Sigmoid colon (tissue), 7 donors: ENCODE data around the gene LITAF. TPM values are rescaled to one million over a fixed set of nuclear protein-coding genes. Genes with fewer than 3 reads are reported as not detected.
A peak's percentile ranks its signal among the peaks of the same experiment; 100 is the strongest.

Source experiments
- DNase-seq: peaks from one replicate; pipeline ENCODE4 v3.0.0-alpha.2; 2019
- H3K27ac ChIP-seq, 4 donors: fragments of 200-600 bp; sonication (generic); one replicate each; pipeline ENCODE4 v1.5.1; 2016 to 2019; ENCODE audit warnings: mild to moderate bottlenecking in 1 of 4
- H3K27me3 ChIP-seq, 3 donors: fragments of 200-600 bp; sonication (generic); one replicate each; pipeline ENCODE4 v1.5.1; 2019; ENCODE audit warnings: mild to moderate bottlenecking in 1 of 3
- H3K36me3 ChIP-seq, 4 donors: fragments of 200-600 bp; sonication (generic); one replicate each; pipeline ENCODE4 v1.5.1; 2016 to 2019
- H3K4me1 ChIP-seq, 4 donors: fragments of 200-600 bp; sonication (generic); one replicate each; pipeline ENCODE4 v1.5.1; 2017 to 2019
- H3K4me3 ChIP-seq, 4 donors: fragments of 200-600 bp; sonication (generic); one replicate each; pipeline ENCODE4 v1.5.1; 2017 to 2019; ENCODE audit warnings: mild to moderate bottlenecking in 2 of 4, moderate library complexity in 1 of 4
- H3K9me3 ChIP-seq, 4 donors: fragments of 200-600 bp in 3 of 4; sonication (generic) in 3 of 4; one replicate each; pipeline versions ENCODE4 v1.5.1 to v1.6.1; 2013 to 2019
- EP300 ChIP-seq, 4 donors: sonication (generic); formaldehyde crosslinking; IDR thresholded peaks; one replicate each; pipeline ENCODE4 v1.6.1; 2017; ENCODE audit warnings: antibody characterized with exemption in 4 of 4
- POLR2A ChIP-seq, 2 donors: fragments of 450-650 bp; IDR thresholded peaks; one replicate each; pipeline ENCODE4 v1.6.1; 2016; ENCODE audit warnings: antibody characterized with exemption in 2 of 2, mild to moderate bottlenecking in 2 of 2, moderate library complexity in 2 of 2
- POLR2AphosphoS5 ChIP-seq, 4 donors: sonication (generic); formaldehyde crosslinking; IDR thresholded peaks; one replicate each; pipeline ENCODE4 v1.6.1; 2017; ENCODE audit warnings: antibody characterized with exemption in 4 of 4
- WGBS, 2 donors: extraction: QIAGEN DNeasy Blood & Tissue Kit; methylation state at CpG; one replicate each; pipeline ENCODE4 v1.1.7; 2013; 5-methylcytosine and 5-hydroxymethylcytosine counted together
- intact Hi-C: fragments of 100-400 bp; cut with DNase I; formaldehyde crosslinking; loops from one replicate; pipeline ENCODE4 v1.15.1; 2023
- polyA plus RNA-seq, 3 donors: library from polyadenylated mRNA; stranded (reverse); fragments of 200-250 nt; gene quantifications; one replicate each; pipeline ENCODE4 v1.2.3, GENCODE V29; 2013
- total RNA-seq, 4 donors: library from RNA; depleted of rRNA; stranded (reverse); fragments of >200 nt; gene quantifications; one replicate each; pipeline ENCODE4 v1.1.0, GENCODE V29; 2016
- TF ChIP-seq, protein P1 (sequence below), 4 experiments: fragments of 450-650 bp in 3 of 4; fragments of 200-600 bp in 1 of 4; IDR thresholded peaks; one replicate each; pipeline ENCODE4 v1.5.1; 2016 to 2019; ENCODE audit warnings: antibody characterized with exemption in 4 of 4, mild to moderate bottlenecking in 3 of 4, moderate library complexity in 2 of 4
- donor health status: healthy with polysubstance abuse.
- donor health status: Bipolar disorder and iron deficiency.
- donor health status: healthy.

Gene LITAF
- total and polyA plus RNA-seq, 7 donors: 20.6 to 307 (median 55.1) TPM

- H3K9me3 ChIP-seq: no peaks in the 10 kb centered on the region
- WGBS, 2 donors: 79 to 80% methylated on average over 7 of the region's 7 CpGs
- TF ChIP-seq POLR2A (IDR thresholded peaks at IDR 0.05) (no peak), EP300 (IDR thresholded peaks at IDR 0.05) (no peak), POLR2AphosphoS5 (IDR thresholded peaks at IDR 0.05) (no peak)
- TF ChIP-seq, protein P1, sequence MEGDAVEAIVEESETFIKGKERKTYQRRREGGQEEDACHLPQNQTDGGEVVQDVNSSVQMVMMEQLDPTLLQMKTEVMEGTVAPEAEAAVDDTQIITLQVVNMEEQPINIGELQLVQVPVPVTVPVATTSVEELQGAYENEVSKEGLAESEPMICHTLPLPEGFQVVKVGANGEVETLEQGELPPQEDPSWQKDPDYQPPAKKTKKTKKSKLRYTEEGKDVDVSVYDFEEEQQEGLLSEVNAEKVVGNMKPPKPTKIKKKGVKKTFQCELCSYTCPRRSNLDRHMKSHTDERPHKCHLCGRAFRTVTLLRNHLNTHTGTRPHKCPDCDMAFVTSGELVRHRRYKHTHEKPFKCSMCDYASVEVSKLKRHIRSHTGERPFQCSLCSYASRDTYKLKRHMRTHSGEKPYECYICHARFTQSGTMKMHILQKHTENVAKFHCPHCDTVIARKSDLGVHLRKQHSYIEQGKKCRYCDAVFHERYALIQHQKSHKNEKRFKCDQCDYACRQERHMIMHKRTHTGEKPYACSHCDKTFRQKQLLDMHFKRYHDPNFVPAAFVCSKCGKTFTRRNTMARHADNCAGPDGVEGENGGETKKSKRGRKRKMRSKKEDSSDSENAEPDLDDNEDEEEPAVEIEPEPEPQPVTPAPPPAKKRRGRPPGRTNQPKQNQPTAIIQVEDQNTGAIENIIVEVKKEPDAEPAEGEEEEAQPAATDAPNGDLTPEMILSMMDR (IDR thresholded peaks at IDR 0.05): no peak
- intact Hi-C loops: no loop called here
- no peaks in the 10 kb centered on the region for H3K36me3 ChIP-seq
- DNase-seq: no peak
- H3K4me3 ChIP-seq: no peak overlapping the region
- H3K4me1 ChIP-seq: peaks cover 0 to 19% (median 12%) of the 10 kb centered on the region in 4 donors
- H3K27me3 ChIP-seq: no peaks in the 10 kb centered on the region
- H3K27ac ChIP-seq: no peak overlapping the region
Observed at GRCh38 chr16:11588321-11589197, 1.8 kb upstream of the LITAF start.

GRCh38 chr16:11587643-11588247, 1.0 kb upstream of the LITAF start:
- intact Hi-C loops: no loop called here
- Histone ChIP-seq H3K27ac (peak overlapping the region; percentile 82 to 94 (median 86)), H3K36me3 (no peaks in the 10 kb centered on the region), H3K9me3 (no peaks in the 10 kb centered on the region), H3K4me3 (peak overlapping the region; percentile 41 to 96 (median 82)), H3K27me3 (no peaks in the 10 kb centered on the region), H3K4me1 (peaks cover 0 to 20% (median 16%) of the 10 kb centered on the region in 4 donors)
- TF ChIP-seq, protein P1 (IDR thresholded peaks at IDR 0.05): no peak
- no peak for TF ChIP-seq EP300 (IDR thresholded peaks at IDR 0.05)
- no peak for TF ChIP-seq POLR2A (IDR thresholded peaks at IDR 0.05)
- no peak for TF ChIP-seq POLR2AphosphoS5 (IDR thresholded peaks at IDR 0.05)
- no peak for DNase-seq
- 70 to 86% methylated on average over 14 of the region's 14 CpGs for WGBS, 2 donors

DNA sequence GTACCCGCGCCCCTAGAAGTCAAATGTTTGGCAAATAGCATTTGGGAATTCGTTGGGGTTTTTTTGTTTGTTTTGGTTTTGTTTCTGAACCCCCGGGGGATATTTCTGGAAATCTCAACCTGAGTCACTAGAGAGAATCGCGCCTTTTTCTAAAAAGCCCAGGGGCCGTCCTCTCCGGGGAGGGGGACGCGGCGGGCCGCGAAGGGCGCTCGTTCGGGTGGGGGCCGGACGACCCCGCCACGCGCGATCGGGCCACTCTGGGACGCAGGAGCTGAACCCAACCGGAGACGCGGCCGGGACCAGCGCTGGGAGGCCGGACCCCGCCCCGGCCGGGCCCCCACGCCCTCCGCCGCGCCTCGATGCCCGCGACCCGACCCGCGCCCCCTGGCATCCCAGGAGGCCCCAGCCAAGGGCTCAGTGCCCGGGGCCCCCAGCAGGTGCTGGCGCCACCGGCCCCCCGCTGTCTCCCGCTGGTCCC, 302 bp downstream of the LITAF start:
- no peaks in the 10 kb centered on the region for H3K9me3 ChIP-seq
- intact Hi-C loops: no loop called here
- no peaks in the 10 kb centered on the region for H3K27me3 ChIP-seq
- WGBS, 2 donors: 1% methylated on average over 48 of the region's 48 CpGs
- H3K36me3 ChIP-seq: no peaks in the 10 kb centered on the region
- peak overlapping the region; percentile 41 to 96 (median 82) for H3K4me3 ChIP-seq
- TF ChIP-seq EP300 (IDR thresholded peaks at IDR 0.05): no peak
- H3K27ac ChIP-seq: peak overlapping the region; percentile 82 to 94 (median 86)
- H3K4me1 ChIP-seq: peaks cover 0 to 25% (median 16%) of the 10 kb centered on the region in 4 donors
- no peak for DNase-seq

- Histone ChIP-seq H3K27me3 (no peaks in the 10 kb centered on the region), H3K9me3 (no peaks in the 10 kb centered on the region), H3K4me3 (peak overlapping the region; percentile 41 to 96 (median 82)), H3K36me3 (no peaks in the 10 kb centered on the region), H3K27ac (peak overlapping the region; percentile 82 to 94 (median 86)), H3K4me1 (peaks cover 0 to 25% (median 16%) of the 10 kb centered on the region in 4 donors)
- TF ChIP-seq POLR2AphosphoS5 (IDR thresholded peaks at IDR 0.05) (peak in 3 of 4 donors; percentile 4 to 32 (median 17)), POLR2A (IDR thresholded peaks at IDR 0.05) (no peak), EP300 (IDR thresholded peaks at IDR 0.05) (peak in 1 of 4 donors; percentile 10)
- no peak for DNase-seq
- WGBS, 2 donors: 9 to 15% methylated on average over 29 of the region's 29 CpGs
- intact Hi-C loops: no loop called here
Observed at GRCh38 chr16:11585460-11586377, 1.0 kb downstream of the LITAF start.

GRCh38 chr16:11583889-11584565, 2.7 kb downstream of the LITAF start:
- H3K27me3 ChIP-seq: no peaks in the 10 kb centered on the region
- DNase-seq: no peak
- H3K4me1 ChIP-seq: peaks cover 0 to 25% (median 16%) of the 10 kb centered on the region in 4 donors
- peak overlapping the region; percentile 51 to 94 (median 86) for H3K27ac ChIP-seq
- H3K4me3 ChIP-seq: peak overlapping the region in 2 of 4 donors; percentile 1 to 15
- intact Hi-C loops: no loop called here
- no peaks in the 10 kb centered on the region for H3K9me3 ChIP-seq
- WGBS, 2 donors: 2 to 10% methylated on average over 7 of the region's 7 CpGs
- TF ChIP-seq, protein P1 (IDR thresholded peaks at IDR 0.05): no peak
- TF ChIP-seq POLR2A (IDR thresholded peaks at IDR 0.05): peak in 1 of 2 donors; percentile 20
- peak in 1 of 4 donors; percentile 32 for TF ChIP-seq POLR2AphosphoS5 (IDR thresholded peaks at IDR 0.05)
- H3K36me3 ChIP-seq: no peaks in the 10 kb centered on the region
